BJ (cell line): ENCODE data around the gene RHBDL1. TPM values are rescaled to one million over a fixed set of nuclear protein-coding genes. Genes with fewer than 3 reads are reported as not detected.

Experiments used
- CTCF ChIA-PET: fragments of 350-600 bp; formaldehyde crosslinking; extraction: SDS; loops from one replicate; lab custom pipeline; 2021; ENCODE audit warnings: antibody characterized with exemption, inconsistent platforms; lab: Yijun Ruan, JAX
- POLR2A ChIA-PET: fragments of 300-600 bp; sonication (Branson Sonifier 250); formaldehyde crosslinking; extraction: SDS; loops from one replicate; lab custom pipeline; 2021; ENCODE audit warnings: antibody characterized with exemption; lab: Charles Lee
- DNase-seq: peaks from one replicate; pipeline ENCODE4 v3.0.0-alpha.2; 2011; ENCODE audit warnings: low read depth
- H3K27me3 ChIP-seq: 2 replicates; pipeline ENCODE4 v1.6.0; 2011; ENCODE audit warnings: low read length; ENCODE audit not compliant: control insufficient read depth, insufficient read depth
- H3K36me3 ChIP-seq: 2 replicates; pipeline ENCODE4 v1.5.1; 2011; ENCODE audit warnings: low read length; ENCODE audit not compliant: control insufficient read depth, insufficient read depth
- H3K4me3 ChIP-seq: 2 replicates; pipeline ENCODE4 v1.5.1; 2011; ENCODE audit warnings: low read depth, mild to moderate bottlenecking, control low read depth, low read length
- CTCF ChIP-seq: IDR thresholded peaks from 2 replicates; pipeline ENCODE4 v1.5.1; 2011; ENCODE audit warnings: low read depth, mild to moderate bottlenecking, control low read depth, inconsistent platforms, low read length, moderate library complexity; ENCODE audit not compliant: insufficient read depth
- polyA plus RNA-seq: library from polyadenylated mRNA; depleted of rRNA; stranded (reverse); fragments of >200 nt; gene quantifications from 2 replicates; pipeline ENCODE4 v1.2.3, GENCODE V29; 2011

Gene RHBDL1
- polyA plus RNA-seq, 1 experiment: 1.3 TPM

GRCh38 chr16:707062-707538 lies 31.6 kb downstream of the RHBDL1 start:
- ChIA-PET CTCF (interaction anchor here (0.8 to 5.2 kb wide), 3 partner anchors 8 to 348 kb away, joined by 4 to 47 read pairs (median 8); no protein-coding TSS in a partner anchor), POLR2A (no interaction called here)
- no peak for TF ChIP-seq CTCF
- Histone ChIP-seq H3K27me3 (peaks cover 32% of the 10 kb centered on the region), H3K4me3 (no peak overlapping the region), H3K36me3 (no peaks in the 10 kb centered on the region)
- DNase-seq: no peak

GRCh38 chr16:708019-708418 lies 32.5 kb downstream of the RHBDL1 start:
- POLR2A ChIA-PET: no interaction called here
- CTCF ChIA-PET: interaction anchor here (3.2 to 5.2 kb wide), 2 partner anchors 77 to 347 kb away, joined by 8 to 47 read pairs; no protein-coding TSS in a partner anchor
- peaks cover 30% of the 10 kb centered on the region for H3K27me3 ChIP-seq

GRCh38 chr16:708959-709358 lies 33.5 kb downstream of the RHBDL1 start:
- Histone ChIP-seq H3K36me3 (no peaks in the 10 kb centered on the region), H3K27me3 (peaks cover 23% of the 10 kb centered on the region), H3K4me3 (no peak overlapping the region)
- POLR2A ChIA-PET: no interaction called here
- no peak for TF ChIP-seq CTCF
- no peak for DNase-seq
- CTCF ChIA-PET: interaction anchor here (1.4 to 5.2 kb wide), 3 partner anchors 25 to 346 kb away, joined by 3 to 47 read pairs (median 8); partner anchors contain the start of gene JMJD8

More at GRCh38 chr16:708019-708418, 32.5 kb downstream of the RHBDL1 start:
- no peak for DNase-seq
- Histone ChIP-seq H3K4me3 (no peak overlapping the region), H3K36me3 (no peaks in the 10 kb centered on the region)
- TF ChIP-seq CTCF: no peak

- Histone ChIP-seq H3K4me3 (no peak overlapping the region), H3K36me3 (no peaks in the 10 kb centered on the region), H3K27me3 (peaks cover 17% of the 10 kb centered on the region)
- CTCF ChIA-PET: interaction anchor here (1.1 to 5.2 kb wide), 9 partner anchors 13 to 377 kb away, joined by 3 to 47 read pairs (median 4); partner anchors contain the start of genes CCDC78, CHTF18, JMJD8 and RPUSD1
- 0 out of 2 replicates have a peak, but pooled peaks have one; percentile 5 for TF ChIP-seq CTCF
- POLR2A ChIA-PET: no interaction called here
- no peak for DNase-seq
Measured at GRCh38 chr16:709566-710499, 34.4 kb downstream of the RHBDL1 start.

- no peaks in the 10 kb centered on the region for H3K36me3 ChIP-seq
Measured at GRCh38 chr16:710500-711075, 35.1 kb downstream of the RHBDL1 start.

More at GRCh38 chr16:710500-711075, 35.1 kb downstream of the RHBDL1 start:
- DNase-seq: no peak
- no peak for TF ChIP-seq CTCF
- H3K4me3 ChIP-seq: no peak overlapping the region
- ChIA-PET CTCF (interaction anchor here (0.6 to 5.2 kb wide), 12 partner anchors 12 to 391 kb away, joined by 3 to 47 read pairs (median 4); partner anchors contain the start of genes CCDC78, CHTF18, JMJD8 and RPUSD1), POLR2A (no interaction called here)
- H3K27me3 ChIP-seq: peaks cover 17% of the 10 kb centered on the region
